Endodermal cell (in vitro differentiated cells): Measurements from ENCODE around the gene MAMSTR. TPM values are rescaled to one million over a fixed set of nuclear protein-coding genes. Genes with fewer than 3 reads are reported as not detected.

Experiments
- DNase-seq: peaks from one replicate; pipeline ENCODE4 v3.0.0-alpha.2; 2017
- H3K27ac ChIP-seq: 2 replicates; pipeline ENCODE4 v1.5.1; 2013; ENCODE audit warnings: mild to moderate bottlenecking, low read depth, low read length, moderate library complexity
- H3K27me3 ChIP-seq: 2 replicates; pipeline ENCODE4 v1.6.1; 2013; ENCODE audit warnings: mild to moderate bottlenecking, low read length, moderate library complexity; ENCODE audit not compliant: insufficient read depth, control insufficient read depth, poor library complexity, severe bottlenecking
- H3K36me3 ChIP-seq: 2 replicates; pipeline ENCODE4 v1.7.0; 2013; ENCODE audit warnings: mild to moderate bottlenecking, low read length, moderate library complexity; ENCODE audit not compliant: control insufficient read depth, insufficient read depth
- H3K4me1 ChIP-seq: one replicate; pipeline ENCODE4 v1.7.0; 2013; ENCODE audit warnings: low read length; ENCODE audit not compliant: control insufficient read depth, insufficient read depth
- H3K4me3 ChIP-seq: 2 replicates; pipeline ENCODE4 v1.5.1; 2013; ENCODE audit warnings: mild to moderate bottlenecking, low read length, moderate library complexity
- H3K9ac ChIP-seq: 2 replicates; pipeline ENCODE4 v1.6.1; 2013; ENCODE audit warnings: mild to moderate bottlenecking, low read length, moderate library complexity; ENCODE audit not compliant: poor library complexity, severe bottlenecking; ENCODE audit errors: extremely low read depth
- H3K9me3 ChIP-seq: 2 replicates; pipeline ENCODE4 v1.6.1; 2013; ENCODE audit warnings: mild to moderate bottlenecking, low read length, moderate library complexity; ENCODE audit not compliant: control insufficient read depth
- H3K27ac Mint-ChIP-seq: 2 replicates; pipeline ENCODE4 v1.8.0; 2020; ENCODE audit warnings: mixed read lengths
- H3K27me3 Mint-ChIP-seq: 2 replicates; pipeline ENCODE4 v1.8.0; 2021; ENCODE audit warnings: mild to moderate bottlenecking, mixed read lengths; ENCODE audit not compliant: insufficient read depth
- H3K36me3 Mint-ChIP-seq: 2 replicates; pipeline ENCODE4 v1.8.0; 2020; ENCODE audit warnings: low read depth, mixed read lengths
- H3K4me1 Mint-ChIP-seq: 2 replicates; pipeline ENCODE4 v1.8.0; 2020; ENCODE audit warnings: mixed read lengths
- H3K4me3 Mint-ChIP-seq: 2 replicates; pipeline ENCODE4 v1.8.0; 2020; ENCODE audit warnings: mild to moderate bottlenecking, moderate library complexity, mixed read lengths
- H3K9me3 Mint-ChIP-seq: 2 replicates; pipeline ENCODE4 v1.8.0; 2020; ENCODE audit warnings: mild to moderate bottlenecking, mixed read lengths
- WGBS, 2 experiments: methylation state at CpG; one replicate each; pipeline versions ENCODE4 v1.1.5 to v1.1.7; 2013; ENCODE audit warnings: missing lambda C conversion rate in 2 of 2, mixed read lengths in 1 of 2; ENCODE audit not compliant: insufficient coverage in 1 of 2, insufficient read length in 1 of 2; 5-methylcytosine and 5-hydroxymethylcytosine counted together
- total RNA-seq, 2 donors: library from RNA; stranded (reverse); fragmentation: NEBNext Ultra II Directional in 1 of 2; extraction: Animal tissue kit (Norgen Biotek cat#: 25700) in 1 of 2; gene quantifications; 2 replicates in 1 of 2; 3 replicates in 1 of 2; pipeline ENCODE4 v1.2.1, GENCODE V29; 2021
- TF ChIP-seq, protein P1 (sequence below): fragments of 200-600 bp; sonication (generic); conservative IDR thresholded peaks from 2 replicates; pipeline ENCODE4 v1.5.0; 2021; ENCODE audit warnings: antibody characterized with exemption, mild to moderate bottlenecking

MAMSTR gene
- total RNA-seq, 2 donors from 2014 or later = 1.9 to 2.3 TPM

DNA sequence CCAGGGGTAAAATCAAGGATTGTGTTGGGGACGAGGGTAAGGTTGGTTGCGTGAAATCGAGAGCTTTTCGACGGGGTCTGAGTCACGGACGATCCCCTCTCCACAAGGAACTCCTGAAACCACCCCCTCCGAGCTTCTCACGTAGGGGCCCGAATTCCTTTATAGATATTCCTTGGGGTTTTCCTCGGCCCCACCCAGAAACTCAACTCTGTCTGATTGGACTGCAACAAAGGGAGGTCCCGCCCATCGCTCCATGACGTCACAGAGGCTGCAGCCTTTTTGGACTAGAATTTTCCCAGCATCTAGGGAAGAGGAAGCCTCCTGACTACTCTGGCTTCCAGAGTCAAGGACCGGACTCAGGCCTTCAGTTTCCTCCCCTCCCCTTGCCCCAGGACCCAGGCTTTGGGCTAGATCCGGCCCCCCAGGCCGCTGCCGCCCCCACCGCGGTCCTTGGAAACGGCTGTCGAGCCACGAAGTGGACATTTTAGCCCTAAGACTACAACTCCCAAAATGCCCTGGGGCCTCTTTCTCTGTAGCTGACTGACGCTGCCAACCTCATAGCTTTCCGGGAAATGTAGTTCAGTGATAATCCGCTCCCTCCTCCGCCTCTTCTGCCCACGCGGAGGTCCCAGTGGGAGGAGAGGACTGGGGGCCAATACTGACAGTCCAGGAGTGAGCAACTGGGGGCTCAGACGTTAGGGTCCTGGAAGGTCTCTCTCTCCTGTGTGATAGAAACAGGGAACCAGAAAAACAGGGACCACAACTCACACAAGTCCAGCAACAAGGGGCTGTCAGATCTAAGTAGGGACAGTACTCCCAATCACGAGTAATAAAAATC, 27.4 kb upstream of the MAMSTR start, which contains the start of gene IZUMO1:
Gene IZUMO1, minus strand, starts transcription at position 172 of the 838 bp plus-strand sequence. CDS start 1,050 bp downstream, outside the sequence.
- Histone ChIP-seq H3K36me3 (peaks cover 10% of the 10 kb centered on the region), H3K9me3 (no peaks in the 10 kb centered on the region), H3K27ac (peak within 1 kb of the TSS; percentile 82), H3K4me1 (no peaks in the 10 kb centered on the region), H3K27me3 (peaks cover 2% of the 10 kb centered on the region), H3K9ac (peak within 1 kb of the TSS; percentile 47), H3K4me3 (peak within 1 kb of the TSS; percentile 89)
- Mint-ChIP-seq H3K27me3 (peaks cover 21% of the 10 kb centered on the region), H3K4me1 (peaks cover 12% of the 10 kb centered on the region), H3K27ac (peak within 1 kb of the TSS; percentile 90), H3K36me3 (peaks cover 9% of the 10 kb centered on the region), H3K4me3 (peak within 1 kb of the TSS; percentile 62), H3K9me3 (no peaks in the 10 kb centered on the region)
- TF ChIP-seq, protein P1, sequence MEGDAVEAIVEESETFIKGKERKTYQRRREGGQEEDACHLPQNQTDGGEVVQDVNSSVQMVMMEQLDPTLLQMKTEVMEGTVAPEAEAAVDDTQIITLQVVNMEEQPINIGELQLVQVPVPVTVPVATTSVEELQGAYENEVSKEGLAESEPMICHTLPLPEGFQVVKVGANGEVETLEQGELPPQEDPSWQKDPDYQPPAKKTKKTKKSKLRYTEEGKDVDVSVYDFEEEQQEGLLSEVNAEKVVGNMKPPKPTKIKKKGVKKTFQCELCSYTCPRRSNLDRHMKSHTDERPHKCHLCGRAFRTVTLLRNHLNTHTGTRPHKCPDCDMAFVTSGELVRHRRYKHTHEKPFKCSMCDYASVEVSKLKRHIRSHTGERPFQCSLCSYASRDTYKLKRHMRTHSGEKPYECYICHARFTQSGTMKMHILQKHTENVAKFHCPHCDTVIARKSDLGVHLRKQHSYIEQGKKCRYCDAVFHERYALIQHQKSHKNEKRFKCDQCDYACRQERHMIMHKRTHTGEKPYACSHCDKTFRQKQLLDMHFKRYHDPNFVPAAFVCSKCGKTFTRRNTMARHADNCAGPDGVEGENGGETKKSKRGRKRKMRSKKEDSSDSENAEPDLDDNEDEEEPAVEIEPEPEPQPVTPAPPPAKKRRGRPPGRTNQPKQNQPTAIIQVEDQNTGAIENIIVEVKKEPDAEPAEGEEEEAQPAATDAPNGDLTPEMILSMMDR = no peak
- 15 to 25% methylated on average over 7 to 31 of the region's 31 CpGs for WGBS, 2 experiments
- DNase-seq = peak; percentile 95

DNA sequence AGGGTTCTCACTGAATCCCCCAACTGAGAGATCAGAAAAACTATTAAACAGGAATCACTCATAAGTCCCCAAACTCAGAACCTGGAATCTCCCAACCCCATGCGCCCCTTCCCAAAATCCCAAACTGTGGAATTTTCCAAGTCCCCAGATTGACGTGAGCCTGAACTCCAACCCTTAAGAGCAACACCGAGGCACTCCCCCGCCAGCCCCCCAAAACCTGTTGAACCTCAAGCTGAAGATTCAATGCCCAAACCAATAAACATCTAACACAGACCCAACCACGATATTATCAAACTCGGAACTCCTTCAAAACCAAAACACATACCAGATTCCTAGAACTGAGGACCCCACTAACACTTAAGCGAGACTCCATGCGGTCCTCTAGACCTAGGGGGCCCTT, 26.6 kb upstream of the MAMSTR start:
- Histone ChIP-seq H3K9me3 (no peaks in the 10 kb centered on the region), H3K9ac (no peak overlapping the region), H3K36me3 (peaks cover 10% of the 10 kb centered on the region), H3K4me3 (peak overlapping the region; percentile 89), H3K27ac (no peak overlapping the region), H3K27me3 (no peaks in the 10 kb centered on the region), H3K4me1 (no peaks in the 10 kb centered on the region)
- H3K36me3 Mint-ChIP-seq = peaks cover 9% of the 10 kb centered on the region
- TF ChIP-seq, protein P1 = no peak
- peaks cover 25% of the 10 kb centered on the region for H3K27me3 Mint-ChIP-seq
- H3K9me3 Mint-ChIP-seq = no peaks in the 10 kb centered on the region
- H3K27ac Mint-ChIP-seq = peak overlapping the region; percentile 90
- DNase-seq = no peak
- 90 to 93% methylated on average over 5 to 8 of the region's 8 CpGs for WGBS, 2 experiments
- peaks cover 13% of the 10 kb centered on the region for H3K4me1 Mint-ChIP-seq
- peak overlapping the region; percentile 62 for H3K4me3 Mint-ChIP-seq

DNA sequence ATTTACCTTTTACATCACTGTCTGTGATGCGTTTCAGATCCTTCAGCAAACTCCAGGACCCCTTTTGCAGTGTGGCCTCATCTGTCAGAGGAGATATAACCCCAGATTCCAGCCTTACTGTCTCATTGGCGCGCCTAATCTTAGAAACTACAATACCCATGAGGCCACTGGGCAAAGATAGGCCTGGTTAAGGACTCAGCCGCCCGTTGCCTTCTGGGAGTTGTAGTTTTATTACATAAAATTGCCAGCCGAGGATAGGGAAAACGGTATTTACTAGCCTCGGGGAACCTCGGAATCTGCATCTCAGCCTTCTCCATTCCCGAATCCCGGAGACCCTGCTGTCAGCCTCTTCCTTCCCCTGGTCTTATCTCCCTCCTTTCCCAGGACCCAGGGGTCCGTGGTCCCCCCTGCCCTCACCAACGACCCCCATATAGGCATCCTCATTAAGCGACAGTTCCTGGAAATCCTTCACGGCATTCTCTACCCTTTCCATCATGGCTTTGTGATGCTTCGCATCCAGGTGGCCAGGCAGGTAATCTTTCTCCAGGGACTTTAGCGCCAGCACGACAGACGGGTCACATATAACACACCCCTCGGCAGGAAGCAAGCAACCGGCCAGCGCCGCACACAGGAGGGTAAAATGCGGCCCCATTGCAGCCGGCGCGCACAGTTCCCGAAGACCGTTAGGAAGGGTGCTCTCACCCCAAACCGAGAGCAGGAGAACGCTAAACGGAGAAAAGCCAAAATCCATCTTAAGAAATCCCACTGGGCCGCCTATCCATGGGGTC, 25.9 kb upstream of the MAMSTR start:
- Mint-ChIP-seq H3K4me3 (peak overlapping the region; percentile 44), H3K36me3 (peaks cover 6% of the 10 kb centered on the region), H3K27ac (no peak overlapping the region), H3K4me1 (peaks cover 15% of the 10 kb centered on the region), H3K27me3 (peaks cover 32% of the 10 kb centered on the region), H3K9me3 (no peaks in the 10 kb centered on the region)
- TF ChIP-seq, protein P1 = no peak
- peaks cover 6% of the 10 kb centered on the region for H3K27me3 ChIP-seq
- H3K4me1 ChIP-seq = no peaks in the 10 kb centered on the region
- no peaks in the 10 kb centered on the region for H3K9me3 ChIP-seq
- peaks cover 10% of the 10 kb centered on the region for H3K36me3 ChIP-seq
- no peak overlapping the region for H3K9ac ChIP-seq
- DNase-seq = peak; percentile 82
- no peak overlapping the region for H3K27ac ChIP-seq
- no peak overlapping the region for H3K4me3 ChIP-seq
- 71 to 72% methylated on average over 31 to 33 of the region's 33 CpGs for WGBS, 2 experiments
